GM12878 (cell line): ENCODE results near the gene FOXL3. TPM values are rescaled to one million over a fixed set of nuclear protein-coding genes. Genes with fewer than 3 reads are reported as not detected.

Source experiments
- ATAC-seq: fragments of 200-7000 bp; cut with Tn5 transposase; 3 replicates; pipeline ENCODE4 v1.9.1; 2020; ENCODE audit warnings: mild to moderate bottlenecking, moderate library complexity
- BruUV-seq: library from RNA; stranded (reverse); fragments of 400-500 nt; replicated peaks from 2 replicates; lab custom pipeline; 2021; lab: Mats Ljungman, UMichigan
- CTCF ChIA-PET: fragments of 300-600 bp; sonication (Branson Sonifier 250); formaldehyde crosslinking; extraction: SDS; loops from one replicate; lab custom pipeline; 2021; ENCODE audit warnings: inconsistent platforms; lab: Yijun Ruan, JAX
- POLR2A ChIA-PET: fragments of 350-600 bp; formaldehyde crosslinking; extraction: SDS; loops from one replicate; lab custom pipeline; 2021; ENCODE audit warnings: inconsistent platforms; lab: Charles Lee
- RAD21 ChIA-PET: fragments of 300-600 bp; sonication (Branson Sonifier 250); formaldehyde crosslinking; loops from one replicate; lab custom pipeline; 2023; ENCODE audit warnings: antibody characterized with exemption; ENCODE audit not compliant: unreplicated experiment; lab: Charles Lee
- SMC1A ChIA-PET: fragments of 300-600 bp; sonication (Branson Sonifier 250); formaldehyde crosslinking; loops from one replicate; lab custom pipeline; 2023; ENCODE audit not compliant: unreplicated experiment, uncharacterized antibody; lab: Charles Lee
- DNase-seq: peaks from one replicate; pipeline ENCODE4 v3.0.0-alpha.2; 2011; ENCODE audit warnings: low read depth, low spot score
- FAIRE-seq: peaks from 3 replicates; lab custom pipeline; 2011; peaks lifted over from hg19 to GRCh38; lab: Jason Lieb, UNC
- H2AFZ ChIP-seq: 2 replicates; pipeline ENCODE4 v1.6.0; 2011; ENCODE audit warnings: low read depth, low read length, control low read depth; ENCODE audit not compliant: control insufficient read depth
- H3K27ac ChIP-seq: 2 replicates; pipeline ENCODE4 v1.5.1; 2011; ENCODE audit warnings: control low read depth; ENCODE audit not compliant: control insufficient read depth, insufficient read depth
- H3K27me3 ChIP-seq, 2 experiments: replicated peaks in 1 of 2; 2 replicates each; pipeline versions ENCODE4 v1.6.0 to v1.6.1; 2011; ENCODE audit warnings: low read length in 1 of 2; ENCODE audit not compliant: control insufficient read depth in 2 of 2, insufficient read depth in 2 of 2
- H3K36me3 ChIP-seq, 2 experiments: 2 replicates each; pipeline ENCODE4 v1.5.1; 2011; ENCODE audit warnings: low read length in 1 of 2; ENCODE audit not compliant: control insufficient read depth in 2 of 2, insufficient read depth in 2 of 2
- H3K4me1 ChIP-seq: 2 replicates; pipeline ENCODE4 v1.6.1; 2011; ENCODE audit warnings: mild to moderate bottlenecking, low read length, moderate library complexity, mixed read lengths; ENCODE audit not compliant: control insufficient read depth, insufficient read depth
- H3K4me2 ChIP-seq: 2 replicates; pipeline ENCODE4 v1.6.0; 2011; ENCODE audit warnings: control low read depth; ENCODE audit not compliant: control insufficient read depth, insufficient read depth
- H3K4me3 ChIP-seq: fragments of 200-600 bp; sonication (generic); 2 replicates; pipeline ENCODE4 v1.5.1; 2016
- H3K79me2 ChIP-seq: 2 replicates; pipeline ENCODE4 v1.6.0; 2011; ENCODE audit warnings: low read length; ENCODE audit not compliant: control insufficient read depth, insufficient read depth
- H3K9ac ChIP-seq: 2 replicates; pipeline ENCODE4 v1.8.0; 2011; ENCODE audit warnings: low read length, control low read depth, mixed read lengths; ENCODE audit not compliant: control insufficient read depth, insufficient read depth
- H3K9me3 ChIP-seq: replicated peaks from 3 replicates; pipeline ENCODE4 v1.5.1; 2011; ENCODE audit warnings: mild to moderate bottlenecking, low read length; ENCODE audit not compliant: control insufficient read depth, insufficient read depth
- H4K20me1 ChIP-seq: 2 replicates; pipeline ENCODE4 v1.6.0; 2011; ENCODE audit not compliant: control insufficient read depth, insufficient read depth
- FOXK2 ChIP-seq: fragments of 450-650 bp; IDR thresholded peaks from 2 replicates; pipeline ENCODE4 v1.6.1; 2017; ENCODE audit warnings: mild to moderate bottlenecking, moderate library complexity
- HDAC2 ChIP-seq: fragments of 200-600 bp; sonication (generic); IDR thresholded peaks from 2 replicates; pipeline ENCODE4 v1.6.1; 2017
- IKZF1 ChIP-seq: fragments of 450-650 bp; conservative IDR thresholded peaks from 2 replicates; pipeline ENCODE4 v1.6.1; 2017; ENCODE audit warnings: antibody characterized with exemption, mild to moderate bottlenecking
- MEF2B ChIP-seq: fragments of 450-650 bp; IDR thresholded peaks from 2 replicates; pipeline ENCODE4 v1.6.1; 2018; ENCODE audit warnings: mild to moderate bottlenecking, moderate library complexity; ENCODE audit not compliant: partially characterized antibody, poor library complexity, severe bottlenecking
- MYB ChIP-seq: fragments of 150-350 bp; IDR thresholded peaks from 2 replicates; pipeline ENCODE4 v1.6.1; 2014; ENCODE audit warnings: mild to moderate bottlenecking, low read depth, low read length, borderline replicate concordance
- STAT3 ChIP-seq: IDR thresholded peaks from 2 replicates; pipeline ENCODE4 v1.6.1; 2011; ENCODE audit warnings: low read depth, low read length, improper control_type of control experiment
- WGBS: methylation state at CpG from one replicate; pipeline ENCODE4 v1.1.6; 2016; ENCODE audit warnings: low lambda C conversion rate; ENCODE audit not compliant: insufficient replicate concordance, insufficient coverage; ENCODE audit errors: missing lambda C conversion rate; 5-methylcytosine and 5-hydroxymethylcytosine counted together
- in situ Hi-C: fragments of 300-500 bp; cut with MboI; formaldehyde crosslinking; loops from 9 replicates; pipeline ENCODE4 v1.14.3; 2018; ENCODE audit warnings: mixed read lengths
- intact Hi-C: fragments of 100-400 bp; cut with micrococcal nuclease; formaldehyde crosslinking; loops from one replicate; pipeline ENCODE4 v1.14.2; 2022; ENCODE audit not compliant: unreplicated experiment
- polyA plus RNA-seq, 11 experiments: library from polyadenylated mRNA; depleted of rRNA in 4 of 11; unstranded in 6 of 11; stranded (reverse) in 5 of 11; fragments of >200 nt; fragmentation: Nextera tagmentation in 4 of 11; fragmentation: Illumina TruSeq in 1 of 11; extraction: Ambion mirVana in 4 of 11; extraction: Trizol in 1 of 11; gene quantifications; 1 replicate in 1 of 11; 2 replicates in 10 of 11; pipeline versions ENCODE4 v1.2.1 to v1.2.3, GENCODE V29; 2011 to 2016; ENCODE audit warnings: inconsistent platforms in 2 of 11, missing spikeins in 2 of 11, low read depth in 1 of 11
- total RNA-seq, 4 experiments: library from RNA; depleted of rRNA in 3 of 4; stranded (reverse); fragments of >200 nt in 3 of 4; fragmentation: Illumina TruSeq in 1 of 4; extraction: Trizol in 1 of 4; gene quantifications; 2 replicates each; pipeline versions ENCODE4 v1.2.1 to v1.2.3, GENCODE V29; 2013 to 2021
- TF ChIP-seq, protein P1 (sequence below): IDR thresholded peaks from 2 replicates; pipeline ENCODE4 v1.6.1; 2012; ENCODE audit warnings: mild to moderate bottlenecking, low read depth, low read length

Gene FOXL3
- total and polyA plus RNA-seq, 10 of the 15 experiments (the other 5 are each of a cell fraction or from before 2014, with no cell fraction given): not detected

DNA sequence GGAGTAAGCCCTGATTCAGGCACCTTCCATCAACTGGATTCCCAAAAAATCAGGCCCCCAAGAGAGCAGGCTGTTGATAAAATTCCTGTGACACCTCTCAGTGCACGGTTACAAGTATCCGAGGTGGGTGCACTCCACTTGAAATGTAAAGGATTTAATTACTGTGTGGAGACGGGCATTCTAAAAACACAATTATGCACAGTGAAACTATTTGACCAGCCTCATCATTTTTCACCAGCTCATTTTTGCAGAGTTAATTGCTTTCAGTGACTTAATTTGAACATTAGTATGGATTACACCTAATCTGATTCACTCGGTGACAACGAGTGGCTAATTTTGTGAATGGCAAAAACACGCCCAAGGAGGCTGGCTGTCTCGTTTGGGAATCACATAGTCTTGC is 2.3 kb downstream of the FOXL3 start:
- intact Hi-C loops: no loop called here
- H3K4me1 ChIP-seq: no peaks in the 10 kb centered on the region
- 52% methylated on average over 7 of the region's 7 CpGs for WGBS
- no peak for DNase-seq
- TF ChIP-seq IKZF1 (no peak), MYB (no peak), FOXK2 (no peak), STAT3 (no peak), MEF2B (no peak), HDAC2 (no peak)
- TF ChIP-seq, protein P1, sequence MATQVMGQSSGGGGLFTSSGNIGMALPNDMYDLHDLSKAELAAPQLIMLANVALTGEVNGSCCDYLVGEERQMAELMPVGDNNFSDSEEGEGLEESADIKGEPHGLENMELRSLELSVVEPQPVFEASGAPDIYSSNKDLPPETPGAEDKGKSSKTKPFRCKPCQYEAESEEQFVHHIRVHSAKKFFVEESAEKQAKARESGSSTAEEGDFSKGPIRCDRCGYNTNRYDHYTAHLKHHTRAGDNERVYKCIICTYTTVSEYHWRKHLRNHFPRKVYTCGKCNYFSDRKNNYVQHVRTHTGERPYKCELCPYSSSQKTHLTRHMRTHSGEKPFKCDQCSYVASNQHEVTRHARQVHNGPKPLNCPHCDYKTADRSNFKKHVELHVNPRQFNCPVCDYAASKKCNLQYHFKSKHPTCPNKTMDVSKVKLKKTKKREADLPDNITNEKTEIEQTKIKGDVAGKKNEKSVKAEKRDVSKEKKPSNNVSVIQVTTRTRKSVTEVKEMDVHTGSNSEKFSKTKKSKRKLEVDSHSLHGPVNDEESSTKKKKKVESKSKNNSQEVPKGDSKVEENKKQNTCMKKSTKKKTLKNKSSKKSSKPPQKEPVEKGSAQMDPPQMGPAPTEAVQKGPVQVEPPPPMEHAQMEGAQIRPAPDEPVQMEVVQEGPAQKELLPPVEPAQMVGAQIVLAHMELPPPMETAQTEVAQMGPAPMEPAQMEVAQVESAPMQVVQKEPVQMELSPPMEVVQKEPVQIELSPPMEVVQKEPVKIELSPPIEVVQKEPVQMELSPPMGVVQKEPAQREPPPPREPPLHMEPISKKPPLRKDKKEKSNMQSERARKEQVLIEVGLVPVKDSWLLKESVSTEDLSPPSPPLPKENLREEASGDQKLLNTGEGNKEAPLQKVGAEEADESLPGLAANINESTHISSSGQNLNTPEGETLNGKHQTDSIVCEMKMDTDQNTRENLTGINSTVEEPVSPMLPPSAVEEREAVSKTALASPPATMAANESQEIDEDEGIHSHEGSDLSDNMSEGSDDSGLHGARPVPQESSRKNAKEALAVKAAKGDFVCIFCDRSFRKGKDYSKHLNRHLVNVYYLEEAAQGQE: no peak
- H3K79me2 ChIP-seq: no peaks in the 10 kb centered on the region
- ChIA-PET SMC1A (no interaction called here), RAD21 (no interaction called here), CTCF (interaction anchor here (0.7 kb wide), 1 partner anchor 581 kb away, joined by 3 read pairs; no protein-coding TSS in a partner anchor), POLR2A (no interaction called here)
- no peak overlapping the region for H3K27ac ChIP-seq
- H4K20me1 ChIP-seq: no peaks in the 10 kb centered on the region
- H3K36me3 ChIP-seq: no peaks in the 10 kb centered on the region
- H2AFZ ChIP-seq: no peak overlapping the region
- FAIRE-seq: no peak
- H3K27me3 ChIP-seq: no peaks in the 10 kb centered on the region
- H3K4me2 ChIP-seq: no peak overlapping the region
- H3K9ac ChIP-seq: no peak overlapping the region
- no peak for ATAC-seq
- peaks cover 2% of the 10 kb centered on the region; the same call in 2 of the 3 replicates for H3K9me3 ChIP-seq
- no peak overlapping the region for H3K4me3 ChIP-seq
- BruUV-seq: no TSS peak
- in situ Hi-C loops: no loop called here
